ENCODE measurements around the gene ELAC2.

DNA sequence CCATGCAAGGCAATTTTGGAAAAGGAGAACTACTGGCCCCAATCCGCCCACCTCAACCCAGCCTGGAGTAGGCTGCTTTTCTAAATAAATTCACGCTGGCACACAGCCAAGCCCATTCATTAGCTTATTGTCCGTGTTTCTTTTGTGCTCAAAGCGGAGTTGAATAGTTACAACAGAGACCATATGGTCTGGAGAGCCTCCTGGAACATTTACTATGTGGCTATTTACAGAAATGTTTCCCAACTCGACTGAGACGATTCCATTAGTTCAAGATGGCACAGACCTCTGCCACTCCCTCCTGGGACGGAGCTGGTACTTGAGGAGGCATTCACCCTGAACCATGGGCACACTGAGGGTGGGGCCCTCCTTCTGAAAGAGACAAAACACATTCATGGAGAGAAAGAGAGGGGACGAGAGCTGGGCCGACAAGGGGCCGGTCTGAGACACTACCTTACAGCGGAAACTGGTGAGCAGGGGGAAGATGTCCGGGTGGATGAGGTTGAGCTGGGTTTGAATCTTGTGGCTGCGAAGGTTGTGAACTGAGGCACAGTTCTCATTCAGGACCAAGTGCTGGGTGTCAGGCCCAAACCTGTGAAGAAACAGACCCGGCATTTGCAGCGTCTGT lies 15.7 kb downstream of the ELAC2 start:
- TF ChIP-seq, protein P1, sequence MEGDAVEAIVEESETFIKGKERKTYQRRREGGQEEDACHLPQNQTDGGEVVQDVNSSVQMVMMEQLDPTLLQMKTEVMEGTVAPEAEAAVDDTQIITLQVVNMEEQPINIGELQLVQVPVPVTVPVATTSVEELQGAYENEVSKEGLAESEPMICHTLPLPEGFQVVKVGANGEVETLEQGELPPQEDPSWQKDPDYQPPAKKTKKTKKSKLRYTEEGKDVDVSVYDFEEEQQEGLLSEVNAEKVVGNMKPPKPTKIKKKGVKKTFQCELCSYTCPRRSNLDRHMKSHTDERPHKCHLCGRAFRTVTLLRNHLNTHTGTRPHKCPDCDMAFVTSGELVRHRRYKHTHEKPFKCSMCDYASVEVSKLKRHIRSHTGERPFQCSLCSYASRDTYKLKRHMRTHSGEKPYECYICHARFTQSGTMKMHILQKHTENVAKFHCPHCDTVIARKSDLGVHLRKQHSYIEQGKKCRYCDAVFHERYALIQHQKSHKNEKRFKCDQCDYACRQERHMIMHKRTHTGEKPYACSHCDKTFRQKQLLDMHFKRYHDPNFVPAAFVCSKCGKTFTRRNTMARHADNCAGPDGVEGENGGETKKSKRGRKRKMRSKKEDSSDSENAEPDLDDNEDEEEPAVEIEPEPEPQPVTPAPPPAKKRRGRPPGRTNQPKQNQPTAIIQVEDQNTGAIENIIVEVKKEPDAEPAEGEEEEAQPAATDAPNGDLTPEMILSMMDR (IDR thresholded peaks at IDR 0.05): no peak
- TF ChIP-seq POLR2A (IDR thresholded peaks at IDR 0.05): no peak
